HepG2 (cell line): ENCODE data around the gene ENTPD1. TPM values are rescaled to one million over a fixed set of nuclear protein-coding genes. Genes with fewer than 3 reads are reported as not detected.

Experiments used
- ATAC-seq: fragments of 200-7000 bp; cut with Tn5 transposase; 3 replicates; pipeline ENCODE4 v1.9.1; 2020; ENCODE audit warnings: mild to moderate bottlenecking, moderate library complexity
- BruUV-seq: library from RNA; stranded (reverse); fragments of 400-500 nt; replicated peaks from 2 replicates; lab custom pipeline; 2021; lab: Mats Ljungman, UMichigan
- CTCF ChIA-PET: fragments of 300-600 bp; formaldehyde crosslinking; extraction: SDS; loops from one replicate; lab custom pipeline; 2021; ENCODE audit warnings: low total read pairs, inconsistent platforms, low intra/inter-chr PET ratio; lab: Yijun Ruan, JAX
- POLR2A ChIA-PET: fragments of 350-600 bp; sonication (Branson Sonifier 250); formaldehyde crosslinking; loops from one replicate; lab custom pipeline; 2020; ENCODE audit warnings: antibody characterized with exemption, inconsistent platforms; lab: Yijun Ruan, JAX
- DNase-seq: peaks from one replicate; pipeline ENCODE4 v3.0.0-alpha.2; 2015; ENCODE audit warnings: low spot score
- FAIRE-seq: peaks from 3 replicates; lab custom pipeline; 2011; peaks lifted over from hg19 to GRCh38; lab: Jason Lieb, UNC
- H2AFZ ChIP-seq: one replicate; pipeline ENCODE4 v1.6.1; 2011; ENCODE audit warnings: low read length, inconsistent platforms
- H3K27ac ChIP-seq: fragments of 300-600 bp; 3 replicates; pipeline ENCODE4 v1.8.0; 2011; ENCODE audit warnings: mixed run types, mild to moderate bottlenecking, mixed read lengths, low read length, inconsistent platforms; ENCODE audit not compliant: insufficient read depth; ENCODE audit errors: extremely low read length
- H3K27me3 ChIP-seq, 2 experiments: fragments of 200-600 bp in 1 of 2; 2 replicates in 1 of 2; 3 replicates in 1 of 2; pipeline versions ENCODE4 v1.6.0 to v1.8.0; 2011; ENCODE audit warnings: low read length in 2 of 2, mild to moderate bottlenecking in 2 of 2, moderate library complexity in 2 of 2, inconsistent platforms in 1 of 2; ENCODE audit not compliant: insufficient read depth in 2 of 2, control insufficient read depth in 1 of 2
- H3K36me3 ChIP-seq, 2 experiments: fragments of 200-600 bp in 1 of 2; replicated peaks in 1 of 2; 2 replicates in 1 of 2; 3 replicates in 1 of 2; pipeline versions ENCODE4 v1.5.1 to v1.8.0; 2011; ENCODE audit warnings: low read length in 2 of 2, inconsistent platforms in 1 of 2; ENCODE audit not compliant: insufficient read depth in 2 of 2, control insufficient read depth in 1 of 2
- H3K4me1 ChIP-seq: 2 replicates; pipeline ENCODE4 v1.5.1; 2012; ENCODE audit warnings: low read length, inconsistent platforms; ENCODE audit not compliant: insufficient read depth
- H3K4me2 ChIP-seq: 2 replicates; pipeline ENCODE4 v1.6.0; 2011; ENCODE audit warnings: low read depth, low read length, inconsistent platforms
- H3K4me3 ChIP-seq, 3 experiments: fragments of 200-600 bp in 1 of 3; sonication (generic), shearing (Covaris generic) in 1 of 3; replicated peaks in 1 of 3; 2 replicates each; pipeline ENCODE4 v1.5.1; 2011 to 2016; ENCODE audit warnings: low read length in 3 of 3, inconsistent platforms in 2 of 3, low read depth in 2 of 3, mild to moderate bottlenecking in 2 of 3, control low read depth in 1 of 3, mixed read lengths in 1 of 3; ENCODE audit not compliant: insufficient read depth in 1 of 3
- H3K79me2 ChIP-seq: one replicate; pipeline ENCODE4 v1.6.1; 2011; ENCODE audit warnings: low read length, inconsistent platforms; ENCODE audit not compliant: insufficient read depth
- H3K9ac ChIP-seq: 2 replicates; pipeline ENCODE4 v1.6.0; 2011; ENCODE audit warnings: mild to moderate bottlenecking, low read depth, low read length, inconsistent platforms; ENCODE audit not compliant: insufficient read depth
- H3K9me3 ChIP-seq: 2 replicates; pipeline ENCODE4 v1.5.1; 2012; ENCODE audit warnings: mild to moderate bottlenecking, low read length
- H4K20me1 ChIP-seq: 2 replicates; pipeline ENCODE4 v1.6.0; 2011; ENCODE audit warnings: inconsistent platforms, mild to moderate bottlenecking, low read length, moderate library complexity; ENCODE audit not compliant: insufficient read depth
- KMT2A ChIP-seq: sonication (generic); formaldehyde crosslinking; IDR thresholded peaks from 2 replicates; pipeline ENCODE4 v1.4.0; 2020; ENCODE audit warnings: missing genetic modification reagents
- MAFF ChIP-seq: IDR thresholded peaks from 2 replicates; pipeline ENCODE4 v1.6.1; 2011; ENCODE audit warnings: low read depth, low read length, improper control_type of control experiment
- MAFK ChIP-seq, 2 experiments: IDR thresholded peaks in 1 of 2; conservative IDR thresholded peaks in 1 of 2; 2 replicates each; pipeline ENCODE4 v1.6.1; 2011; ENCODE audit warnings: improper control_type of control experiment in 2 of 2, low read length in 2 of 2
- SRF ChIP-seq: IDR thresholded peaks from 2 replicates; pipeline ENCODE4 v1.6.1; 2011; ENCODE audit warnings: mild to moderate bottlenecking, low read depth, low read length, moderate library complexity
- STAT6 ChIP-seq: sonication (generic); formaldehyde crosslinking; IDR thresholded peaks from 2 replicates; pipeline ENCODE4 v1.4.0; 2020; ENCODE audit warnings: missing genetic modification reagents, mild to moderate bottlenecking, borderline replicate concordance
- ZBTB2 ChIP-seq: sonication (generic); formaldehyde crosslinking; IDR thresholded peaks from 2 replicates; pipeline ENCODE4 v1.8.0; 2022; ENCODE audit warnings: low read depth, missing genetic modification reagents
- ZNF280D ChIP-seq: sonication (generic); formaldehyde crosslinking; IDR thresholded peaks from 2 replicates; pipeline ENCODE4 v1.5.1; 2020; ENCODE audit warnings: mild to moderate bottlenecking, missing genetic modification reagents
- WGBS: methylation state at CpG from one replicate; pipeline ENCODE4 v1.1.6; 2017; ENCODE audit warnings: low lambda C conversion rate; 5-methylcytosine and 5-hydroxymethylcytosine counted together
- in situ Hi-C: cut with HindIII; loops from 2 replicates; pipeline ENCODE4 v1.10.0; 2017; ENCODE audit warnings: low pct_unique_long_range_greater_than_20kb; ENCODE audit not compliant: extremely low pct_ligation_motif_present
- intact Hi-C: fragments of 100-400 bp; cut with micrococcal nuclease; formaldehyde crosslinking; loops from one replicate; pipeline ENCODE4 v1.10.0; 2022; ENCODE audit not compliant: unreplicated experiment
- polyA plus RNA-seq, 8 experiments: library from polyadenylated mRNA; depleted of rRNA in 3 of 8; stranded (reverse) in 7 of 8; unstranded in 1 of 8; fragments of >200 nt; fragmentation: Illumina TruSeq in 4 of 8; extraction: Trizol in 4 of 8; gene quantifications; 2 replicates each; pipeline versions ENCODE4 v1.2.1 to v1.2.3, GENCODE V29; 2011 to 2016; ENCODE audit warnings: low read depth in 4 of 8, missing spikeins in 1 of 8, mixed read lengths in 1 of 8; ENCODE audit not compliant: insufficient read depth in 1 of 8
- total RNA-seq, 5 experiments: library from RNA; depleted of rRNA; stranded (reverse); fragments of >200 nt; fragmentation: Illumina TruSeq; extraction: Trizol; gene quantifications; 2 replicates each; pipeline ENCODE4 v1.2.3, GENCODE V29; 2016; ENCODE audit warnings: low read depth in 1 of 5

Gene ENTPD1
- total and polyA plus RNA-seq, 2 of the 13 experiments (the other 11 are each of a cell fraction or from before 2014, with no cell fraction given) = 0.07 TPM

GRCh38 chr10:95837783-95838182, 81.8 kb downstream of the ENTPD1 start (continued):
- no peak for TF ChIP-seq ZNF280D (CRISPR knock-in tag)
- no peak for TF ChIP-seq ZBTB2 (CRISPR knock-in tag)
- no peak for TF ChIP-seq KMT2A
- TF ChIP-seq STAT6 (CRISPR knock-in tag) = no peak

GRCh38 chr10:95840121-95840520, 84.2 kb downstream of the ENTPD1 start:
- Histone ChIP-seq H3K79me2 (no peaks in the 10 kb centered on the region), H3K4me2 (no peak overlapping the region), H3K9ac (no peak overlapping the region), H3K27me3 (no peaks in the 10 kb centered on the region), H3K4me1 (peaks cover 42% of the 10 kb centered on the region), H4K20me1 (no peaks in the 10 kb centered on the region), H2AFZ (no peak overlapping the region), H3K36me3 (no peaks in the 10 kb centered on the region), H3K27ac (no peak overlapping the region), H3K9me3 (no peaks in the 10 kb centered on the region), H3K4me3 (no peak overlapping the region)
- ATAC-seq (no peak), FAIRE-seq (no peak), DNase-seq (no peak)
- WGBS = 88% methylated on average over 2 of the region's 2 CpGs
- no TSS peak for BruUV-seq
- intact Hi-C loops = no loop called here
- CTCF ChIA-PET = no interaction called here
- in situ Hi-C loops = loop anchor here (5.0 kb wide), 1 partner anchor 143 kb away; no protein-coding TSS in a partner anchor
- TF ChIP-seq SRF = no peak
- peak in 1 of 2 experiments; percentile 67; a peak in 2 of 4 replicates for TF ChIP-seq MAFK (conservative IDR thresholded peaks at IDR 0.05 in 1 of 2, IDR thresholded peaks at IDR 0.05 in 1 of 2; ENCODE audit: low read length in 2 of 2)
- 0 out of 2 replicates have a peak, but pooled peaks have one; percentile 20 for TF ChIP-seq MAFF
- POLR2A ChIA-PET = interaction anchor here (2.4 kb wide), 1 partner anchor 147 kb away, joined by 13 read pairs; the partner anchor contains the start of gene TCTN3
